Fibroblast of villous mesenchyme (primary cell): ENCODE data around the gene FLII. TPM values are rescaled to one million over a fixed set of nuclear protein-coding genes. Genes with fewer than 3 reads are reported as not detected.

ENCODE experiments used
- DNase-seq: peaks from one replicate; pipeline ENCODE4 v3.0.0-alpha.2; 2010; ENCODE audit warnings: low read depth
- H3K4me3 ChIP-seq: 2 replicates; pipeline ENCODE4 v1.5.1; 2011; ENCODE audit warnings: low read depth, mild to moderate bottlenecking, low read length
- CTCF ChIP-seq: IDR thresholded peaks from 2 replicates; pipeline ENCODE4 v1.5.1; 2012; ENCODE audit warnings: low read depth, mild to moderate bottlenecking, low read length; ENCODE audit not compliant: insufficient read depth
- total RNA-seq: library from RNA; depleted of rRNA; stranded (reverse); fragments of >200 nt; gene quantifications from 2 replicates; pipeline ENCODE4 v1.2.3, GENCODE V29; 2012

FLII gene
- total RNA-seq, 1 donor: 244 TPM

GRCh38 chr17:18280766-18281371 lies 22.3 kb upstream of the FLII start:
- no peak for DNase-seq
- no peak for TF ChIP-seq CTCF
- H3K4me3 ChIP-seq: no peak overlapping the region

DNA sequence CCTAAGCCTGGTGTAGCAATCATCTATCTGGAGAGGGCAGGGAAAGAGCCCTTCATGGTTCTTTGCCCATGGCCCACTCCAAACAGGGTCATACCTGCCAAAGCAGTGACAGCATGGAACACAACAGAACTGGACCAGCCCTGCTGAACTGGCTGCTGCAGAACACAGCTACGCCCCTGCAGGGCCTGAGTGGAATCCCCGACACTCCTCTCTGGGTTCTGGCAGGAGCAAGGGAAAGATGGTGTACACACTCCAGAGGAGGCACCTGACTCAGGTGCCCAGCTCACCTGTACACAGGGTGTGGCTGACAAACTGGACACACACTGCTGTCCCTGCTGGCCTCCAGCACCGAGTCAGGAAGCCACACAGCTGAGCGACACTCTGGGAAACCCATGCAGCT lies 21.7 kb upstream of the FLII start:
- no peak overlapping the region for H3K4me3 ChIP-seq
- no peak for TF ChIP-seq CTCF
- DNase-seq: no peak

GRCh38 chr17:18278867-18279266 lies 20.3 kb upstream of the FLII start:
- peak; percentile 38 for DNase-seq
- no peak for TF ChIP-seq CTCF
- H3K4me3 ChIP-seq: no peak overlapping the region

DNA sequence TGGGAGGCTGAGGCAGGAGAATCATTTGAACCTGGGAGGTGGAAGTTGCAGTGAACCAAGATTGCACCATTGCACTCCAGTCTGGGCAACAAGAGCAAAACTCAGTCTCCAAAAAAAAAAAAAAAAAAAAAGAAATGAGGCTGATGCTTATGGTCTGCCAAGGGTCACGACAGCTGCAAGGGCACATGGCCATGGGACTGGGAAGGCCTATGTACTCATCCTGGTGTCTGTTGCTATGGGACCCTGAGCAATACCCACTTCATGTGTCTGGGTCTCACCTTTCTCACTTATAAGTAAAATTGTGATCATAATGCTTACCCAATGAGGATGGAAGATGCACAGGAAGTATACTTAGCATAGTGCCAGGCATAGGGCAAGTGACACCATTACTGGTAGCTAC lies 18.5 kb upstream of the FLII start:
- DNase-seq: no peak
- no peak for TF ChIP-seq CTCF
- H3K4me3 ChIP-seq: no peak overlapping the region

DNA sequence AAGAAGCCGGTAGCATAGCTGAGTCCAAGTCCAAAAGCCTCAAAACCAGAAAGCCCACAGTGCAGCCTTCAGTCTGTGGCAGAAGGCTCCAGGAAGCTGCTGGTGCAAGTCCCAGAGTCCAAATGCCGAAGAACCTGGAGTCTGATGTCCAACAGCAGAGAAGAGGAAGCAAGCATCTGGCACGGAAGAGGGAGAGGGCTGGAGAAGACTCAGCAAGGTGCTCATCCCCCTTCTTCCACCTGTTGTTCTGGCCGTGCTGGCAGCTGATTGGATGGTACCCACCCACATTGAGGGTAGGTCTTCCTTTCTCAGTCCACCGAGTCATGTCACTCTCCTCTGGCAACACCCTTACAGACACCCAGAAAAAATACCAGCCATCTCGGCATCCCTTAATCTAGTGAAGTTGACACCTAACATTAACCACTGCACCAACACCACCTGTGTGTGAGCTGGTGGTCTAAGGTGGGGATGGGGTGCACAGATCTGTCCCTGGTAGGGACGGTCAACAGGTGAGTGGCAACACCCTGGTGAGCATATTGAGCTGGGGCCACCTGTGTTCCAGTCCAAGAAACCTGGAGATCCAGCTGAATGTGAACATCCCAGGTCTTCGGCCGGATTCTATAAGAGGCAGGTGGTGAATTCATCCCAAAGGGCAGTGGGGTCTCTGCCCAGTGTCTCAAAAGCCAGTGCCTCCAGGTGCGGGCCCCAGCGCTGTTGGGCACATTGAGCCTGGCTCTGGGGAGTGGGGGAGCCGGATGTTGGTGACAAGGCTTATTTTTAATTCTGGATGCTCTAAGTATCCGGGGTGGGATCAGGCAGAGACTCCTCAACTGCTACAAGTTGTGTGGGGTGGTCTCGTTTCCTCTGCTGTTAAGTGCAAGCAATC lies 11.8 kb upstream of the FLII start:
- TF ChIP-seq CTCF: no peak
- DNase-seq: no peak
- no peak overlapping the region for H3K4me3 ChIP-seq

GRCh38 chr17:18267927-18268711 lies 9.6 kb upstream of the FLII start:
- no peak overlapping the region for H3K4me3 ChIP-seq
- no peak for TF ChIP-seq CTCF
- peak; percentile 21 for DNase-seq
